ENCODE data around the gene KRTAP10-2.
"Not testable (repeated sequence)": the region's sequence is repeated elsewhere in the genome, so short reads cannot be mapped to it uniquely, and the experiment has no call there.

The KRTAP10-2 gene

GRCh38 chr21:44582055-44582454 lies 30.8 kb upstream of the KRTAP10-2 start:
- DNase-seq, result no peak

- no peak for DNase-seq
Observed at GRCh38 chr21:44581158-44581557, 29.9 kb upstream of the KRTAP10-2 start.

GRCh38 chr21:44580231-44580821 lies 29.0 kb upstream of the KRTAP10-2 start, which contains the start of gene KRTAP10-5:
TSS of gene KRTAP10-5 (minus strand) at chr21:44580604. CDS start at chr21:44580578, 26 bp downstream.
- DNase-seq, result not testable (repeated sequence)

DNA sequence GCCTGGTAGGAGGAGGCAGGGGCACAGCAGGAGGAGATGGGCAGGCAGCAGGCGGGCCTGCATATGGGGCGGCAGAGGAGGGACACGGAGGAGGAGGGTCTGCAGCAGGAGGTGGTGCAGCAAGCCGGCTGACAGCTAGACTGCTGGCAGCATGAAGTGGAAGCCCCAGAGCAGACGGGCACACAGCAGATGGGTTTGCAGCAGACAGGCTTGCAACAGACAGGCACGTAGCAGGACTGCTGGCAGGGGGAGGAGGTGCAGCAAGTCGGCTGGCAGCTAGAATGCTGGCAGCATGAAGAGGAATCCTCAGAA lies 28.5 kb upstream of the KRTAP10-2 start:
- no peak for DNase-seq

DNA sequence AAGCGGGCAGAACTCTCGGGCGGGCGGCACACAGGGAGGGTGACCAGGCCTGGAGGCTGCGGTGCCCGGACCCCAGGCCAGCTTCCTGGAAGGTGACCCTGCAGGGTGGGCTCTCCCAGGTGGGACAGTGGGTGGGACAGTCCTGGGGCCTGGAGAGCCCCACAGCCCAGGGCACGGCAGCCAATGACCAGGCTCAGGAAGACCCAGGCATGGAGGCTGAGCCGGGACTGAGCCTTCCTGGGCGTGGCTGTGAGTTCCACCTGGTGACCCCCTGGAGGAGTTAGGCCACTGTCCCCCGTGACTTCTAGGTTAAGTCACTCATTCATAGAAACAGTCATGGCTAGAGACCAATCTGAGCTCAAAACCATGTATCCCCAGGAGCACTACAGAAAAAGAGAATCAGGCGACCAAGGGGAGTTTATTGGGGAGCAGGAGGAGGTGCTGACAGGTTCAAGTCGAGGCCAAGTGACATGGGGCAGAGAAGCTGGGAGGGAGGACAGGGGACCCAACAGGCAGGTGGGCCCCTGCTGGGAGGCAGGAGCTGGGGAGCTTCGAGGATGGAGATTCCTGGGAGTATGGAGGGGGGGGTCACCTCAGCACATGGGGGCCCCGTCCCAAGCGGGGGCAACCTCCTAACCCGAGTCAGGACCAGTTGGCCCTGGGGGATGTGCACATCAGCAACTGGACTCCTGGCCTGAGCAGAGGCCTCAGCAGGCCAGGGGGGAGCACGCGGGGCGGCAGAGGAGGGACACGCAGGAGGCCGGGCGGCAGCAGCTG lies 27.9 kb upstream of the KRTAP10-2 start:
- DNase-seq, result no peak

- DNase-seq, result no peak
Observed at GRCh38 chr21:44578371-44579055, 27.2 kb upstream of the KRTAP10-2 start.

DNA sequence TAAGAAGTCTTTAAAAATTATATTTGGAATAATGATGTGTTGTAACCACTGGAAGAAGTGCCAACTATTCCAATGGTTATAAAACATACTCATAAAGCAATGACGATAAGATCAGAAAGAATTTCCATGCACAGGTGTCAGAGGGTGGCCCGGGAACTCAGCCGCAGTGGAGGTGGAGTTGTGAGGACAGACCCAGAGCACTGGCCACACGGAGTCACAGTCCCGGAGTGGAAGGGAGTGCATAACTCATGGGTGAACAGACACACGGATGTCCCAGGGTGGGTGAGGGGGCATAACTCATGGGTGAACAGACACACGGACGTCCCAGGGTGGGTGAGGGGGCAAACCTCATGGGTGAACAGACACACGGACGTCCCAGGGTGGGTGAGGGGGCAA lies 24.7 kb upstream of the KRTAP10-2 start:
- DNase-seq, result no peak

GRCh38 chr21:44575307-44576024 lies 24.2 kb upstream of the KRTAP10-2 start:
- DNase-seq, result no peak

DNA sequence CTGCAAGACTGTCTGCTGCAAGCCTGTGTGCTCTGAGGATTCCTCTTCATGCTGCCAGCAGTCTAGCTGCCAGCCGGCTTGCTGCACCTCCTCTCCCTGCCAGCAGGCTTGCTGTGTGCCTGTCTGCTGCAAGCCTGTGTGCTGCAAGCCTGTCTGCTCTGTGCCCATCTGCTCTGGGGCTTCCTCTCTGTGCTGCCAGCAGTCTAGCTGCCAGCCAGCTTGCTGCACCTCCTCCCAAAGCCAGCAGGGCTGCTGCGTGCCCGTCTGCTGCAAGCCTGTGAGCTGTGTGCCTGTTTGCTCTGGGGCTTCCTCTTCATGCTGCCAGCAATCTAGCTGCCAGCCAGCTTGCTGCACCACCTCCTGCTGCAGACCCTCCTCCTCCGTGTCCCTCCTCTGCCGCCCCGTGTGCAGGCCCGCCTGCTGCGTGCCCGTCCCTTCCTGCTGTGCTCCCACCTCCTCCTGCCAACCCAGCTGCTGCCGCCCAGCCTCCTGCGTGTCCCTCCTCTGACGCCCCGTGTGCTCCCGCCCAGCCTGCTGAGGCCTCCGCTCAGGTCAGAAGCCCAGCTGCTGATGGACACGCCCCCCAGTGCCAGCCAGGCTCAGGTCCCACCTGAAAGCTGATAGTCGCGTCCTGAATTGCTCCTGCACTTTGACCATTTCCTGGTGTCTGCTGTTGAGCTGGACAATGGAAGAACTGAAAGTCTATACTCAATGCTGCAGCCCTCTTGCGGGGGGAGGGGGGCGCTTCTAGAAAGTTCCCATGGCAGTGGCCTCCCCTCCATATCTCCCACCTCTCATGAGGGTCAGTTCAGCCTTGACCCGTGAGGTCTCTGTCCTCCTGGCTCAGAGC lies 23.4 kb upstream of the KRTAP10-2 start:
- DNase-seq, result no peak

DNA sequence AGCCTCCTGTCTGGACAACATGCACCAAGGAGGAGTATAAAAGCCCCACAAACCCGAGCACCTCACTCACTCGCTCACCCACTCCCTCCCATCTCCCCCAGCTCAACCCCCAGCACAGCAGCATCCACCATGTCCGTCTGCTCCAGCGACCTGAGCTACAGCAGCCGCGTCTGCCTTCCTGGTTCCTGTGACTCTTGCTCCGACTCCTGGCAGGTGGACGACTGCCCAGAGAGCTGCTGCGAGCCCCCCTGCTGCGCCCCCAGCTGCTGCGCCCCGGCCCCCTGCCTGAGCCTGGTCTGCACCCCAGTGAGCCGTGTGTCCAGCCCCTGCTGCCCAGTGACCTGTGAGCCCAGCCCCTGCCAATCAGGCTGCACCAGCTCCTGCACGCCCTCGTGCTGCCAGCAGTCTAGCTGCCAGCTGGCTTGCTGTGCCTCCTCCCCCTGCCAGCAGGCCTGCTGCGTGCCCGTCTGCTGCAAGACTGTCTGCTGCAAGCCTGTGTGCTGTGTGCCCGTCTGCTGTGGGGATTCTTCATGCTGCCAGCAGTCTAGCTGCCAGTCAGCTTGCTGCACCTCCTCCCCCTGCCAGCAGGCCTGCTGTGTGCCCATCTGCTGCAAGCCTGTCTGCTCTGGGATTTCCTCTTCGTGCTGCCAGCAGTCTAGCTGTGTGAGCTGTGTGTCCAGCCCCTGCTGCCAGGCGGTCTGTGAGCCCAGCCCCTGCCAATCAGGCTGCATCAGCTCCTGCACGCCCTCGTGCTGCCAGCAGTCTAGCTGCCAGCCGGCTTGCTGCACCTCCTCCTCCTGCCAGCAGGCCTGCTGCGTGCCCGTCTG lies 22.5 kb upstream of the KRTAP10-2 start, which contains the start of gene KRTAP10-4:
KRTAP10-4 (plus strand) TSS at position 100 of the 827 bp plus-strand sequence; CDS start at position 130, 30 bp downstream.
- not testable (repeated sequence) for DNase-seq

GRCh38 chr21:44572959-44573583 lies 21.8 kb upstream of the KRTAP10-2 start:
- no peak for DNase-seq

DNA sequence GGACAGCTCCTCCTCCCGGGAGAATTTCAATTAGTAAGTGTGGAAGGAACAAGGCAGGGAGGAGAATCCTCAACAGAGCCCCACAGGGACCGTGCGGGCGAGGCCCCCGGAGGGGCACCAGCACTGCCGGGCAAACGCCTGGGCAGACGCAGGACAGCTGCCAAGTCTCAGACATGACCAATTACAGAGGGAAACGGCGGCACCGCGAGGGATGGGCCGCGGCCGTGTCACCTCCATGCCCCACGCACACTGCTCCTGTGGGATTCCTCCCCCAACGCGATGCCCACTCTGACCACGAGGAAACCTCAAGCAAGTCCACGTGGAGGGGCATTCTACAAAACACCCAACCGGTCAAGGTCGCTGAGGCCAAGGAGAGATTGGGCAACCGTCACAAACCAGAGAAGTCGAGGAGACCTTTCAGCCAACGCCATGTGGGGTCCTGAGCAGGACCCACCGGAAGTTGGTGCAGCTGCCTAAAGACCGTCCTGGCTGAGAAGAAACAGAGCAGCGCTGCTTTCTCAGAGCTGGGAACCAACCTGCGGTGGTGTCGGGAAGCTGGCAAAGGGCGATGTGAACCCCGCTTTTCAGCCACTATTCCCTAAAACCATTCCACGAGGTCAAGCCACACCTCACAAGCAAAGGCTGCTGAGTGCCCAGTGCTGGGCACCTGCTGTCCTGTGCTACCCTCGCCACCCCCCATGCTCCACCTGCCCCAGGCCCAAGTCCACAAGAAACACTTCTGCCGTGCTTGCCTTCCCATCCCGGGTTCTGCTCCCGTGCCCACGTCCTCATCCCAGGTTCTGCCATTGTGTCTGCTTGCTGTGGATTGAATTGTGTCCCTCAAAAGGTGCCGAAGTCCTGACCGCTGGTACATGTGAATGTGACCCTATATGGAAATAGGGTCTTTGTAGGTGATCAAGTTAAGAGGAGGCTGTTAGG lies 20.8 kb upstream of the KRTAP10-2 start:
- no peak for DNase-seq

DNA sequence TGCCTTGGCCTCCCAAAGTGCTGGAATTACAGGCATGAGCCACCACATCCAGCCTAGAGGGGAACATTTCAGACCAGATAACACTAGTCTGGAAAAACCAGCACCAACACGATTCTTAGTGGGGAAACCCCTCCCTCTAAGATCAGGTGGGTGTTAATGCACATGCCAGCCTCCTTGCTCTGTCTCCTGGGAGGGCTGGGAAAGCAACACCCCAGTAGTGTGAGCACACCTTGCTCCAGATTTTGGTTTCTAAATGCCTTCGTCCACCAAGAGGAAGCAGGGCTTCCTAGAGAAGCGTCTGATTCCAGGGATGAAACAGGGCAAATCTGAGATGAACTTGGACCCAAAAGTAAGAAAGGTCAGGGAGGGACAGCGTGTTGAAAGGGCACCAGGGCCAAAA lies 20.0 kb upstream of the KRTAP10-2 start:
- no peak for DNase-seq

GRCh38 chr21:44569861-44570517 lies 18.7 kb upstream of the KRTAP10-2 start:
- no peak for DNase-seq

DNA sequence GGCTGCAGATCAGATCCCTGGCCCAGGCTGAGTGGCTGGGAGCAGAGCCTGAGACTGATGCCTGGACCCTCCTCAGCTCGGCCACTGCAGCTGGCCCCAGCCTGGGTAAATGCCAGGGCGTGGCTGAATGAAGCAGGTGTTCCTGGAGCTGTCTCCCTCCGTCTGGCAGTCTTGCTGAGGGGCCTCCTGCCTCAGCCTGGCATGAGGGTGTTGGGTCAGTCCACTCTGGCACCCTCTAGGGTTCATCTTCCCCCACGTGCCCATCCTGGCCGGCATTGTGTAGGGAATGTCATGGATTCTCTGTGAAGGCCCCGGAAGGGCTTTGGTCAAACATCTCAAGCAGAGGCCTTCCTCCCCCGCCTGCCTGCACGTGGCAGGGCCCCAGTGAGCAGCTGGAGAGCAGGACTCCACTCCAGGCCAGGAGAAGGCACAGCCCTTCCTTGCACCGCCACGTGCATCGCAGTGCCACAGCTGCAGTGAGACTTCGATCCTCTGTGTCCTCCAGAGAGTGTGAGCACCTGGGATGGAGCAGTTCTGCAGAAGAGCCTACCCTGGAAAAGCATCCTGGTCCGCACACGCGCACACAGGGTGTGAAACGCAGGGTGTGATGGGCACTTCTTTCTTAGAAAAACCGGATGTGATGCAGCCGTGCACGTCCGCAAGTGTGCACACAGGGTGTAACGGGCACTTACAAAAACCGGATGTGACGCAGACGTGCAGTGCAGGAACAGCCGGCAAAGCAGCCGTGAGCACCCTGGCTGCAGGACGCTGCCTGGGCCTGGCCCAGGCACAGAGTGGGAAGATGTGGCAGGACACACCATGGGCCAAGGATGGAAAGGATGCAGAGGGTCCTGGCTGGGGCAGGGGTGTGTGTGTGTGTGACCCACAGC lies 17.6 kb upstream of the KRTAP10-2 start:
- no peak for DNase-seq

DNA sequence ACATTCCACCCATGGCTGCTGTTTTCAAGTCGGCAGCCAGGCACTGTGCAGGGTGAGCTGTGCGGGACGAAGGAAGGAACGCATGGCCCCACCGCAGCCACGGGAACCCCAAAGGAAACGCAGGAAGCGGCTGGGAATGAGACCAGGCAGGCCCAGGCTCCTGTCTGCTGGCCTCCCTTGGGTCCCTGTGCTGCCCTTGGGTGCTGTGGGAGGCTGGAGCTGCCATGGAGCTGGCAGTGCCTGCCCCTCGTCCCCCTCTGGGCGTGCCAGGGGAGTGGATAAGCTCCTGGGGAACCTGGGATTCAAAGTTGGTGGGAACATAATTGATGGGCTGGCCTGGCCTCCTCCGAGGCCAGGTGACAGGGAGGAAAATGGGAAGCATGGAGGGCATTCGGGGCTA lies 17.0 kb upstream of the KRTAP10-2 start:
- no peak for DNase-seq

- no peak for DNase-seq
Observed at GRCh38 chr21:44567481-44568171, 16.3 kb upstream of the KRTAP10-2 start.

Measured in DMS79 (cell line).